NCI-H774 (cell line): ENCODE results near the gene ACBD5.

Experiments
- DNase-seq: peaks from one replicate; lab custom pipeline; 2025; lab: John Stamatoyannopoulos, UW

ACBD5 gene

GRCh38 chr10:27152687-27153086, 87.9 kb downstream of the ACBD5 start:
- no peak for DNase-seq

- DNase-seq = no peak
These were observed 90.3 kb downstream of the ACBD5 start for GRCh38 chr10:27150261-27150660.

GRCh38 chr10:27147701-27148100, 92.9 kb downstream of the ACBD5 start:
- no peak for DNase-seq

GRCh38 chr10:27145937-27146336, 94.7 kb downstream of the ACBD5 start:
- DNase-seq = no peak
